IPS-NIHi7 (cell line): Measurements from ENCODE around the gene CRISPLD2.
A peak's percentile ranks its signal among the peaks of the same experiment; 100 is the strongest.
"Not testable (repeated sequence)": the region's sequence is repeated elsewhere in the genome, so short reads cannot be mapped to it uniquely, and the experiment has no call there.

Experiments
- DNase-seq: peaks from one replicate; pipeline ENCODE4 v3.0.0; 2012; ENCODE audit warnings: mixed read lengths; ENCODE audit errors: extremely low spot score

The CRISPLD2 gene

GRCh38 chr16:84930298-84931106 is 110.7 kb downstream of the CRISPLD2 start:
- DNase-seq: no peak

- no peak for DNase-seq
Observed at GRCh38 chr16:84931107-84931494, 111.3 kb downstream of the CRISPLD2 start.

GRCh38 chr16:84931506-84931905 is 111.7 kb downstream of the CRISPLD2 start:
- no peak for DNase-seq

DNA sequence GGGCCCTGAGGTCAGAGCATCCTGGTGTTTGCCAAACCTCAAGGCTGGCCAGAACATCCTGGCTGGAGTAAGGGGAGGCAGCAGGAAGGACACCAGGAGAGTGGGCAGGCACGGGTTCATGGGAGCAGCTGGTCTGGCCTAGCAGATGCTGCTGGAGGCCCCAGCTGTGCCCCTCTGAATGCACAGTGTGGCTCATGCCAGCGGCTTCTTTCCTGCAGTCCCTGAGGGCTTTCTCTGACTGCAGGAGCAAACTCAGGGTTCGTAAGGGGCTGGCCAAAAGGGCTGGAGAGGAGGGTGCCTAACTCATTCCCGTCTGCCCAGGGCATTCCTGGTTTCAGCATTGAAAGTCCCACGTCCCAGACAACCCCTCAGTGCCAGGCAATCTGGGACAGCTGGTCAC is 112.9 kb downstream of the CRISPLD2 start:
- no peak for DNase-seq

DNA sequence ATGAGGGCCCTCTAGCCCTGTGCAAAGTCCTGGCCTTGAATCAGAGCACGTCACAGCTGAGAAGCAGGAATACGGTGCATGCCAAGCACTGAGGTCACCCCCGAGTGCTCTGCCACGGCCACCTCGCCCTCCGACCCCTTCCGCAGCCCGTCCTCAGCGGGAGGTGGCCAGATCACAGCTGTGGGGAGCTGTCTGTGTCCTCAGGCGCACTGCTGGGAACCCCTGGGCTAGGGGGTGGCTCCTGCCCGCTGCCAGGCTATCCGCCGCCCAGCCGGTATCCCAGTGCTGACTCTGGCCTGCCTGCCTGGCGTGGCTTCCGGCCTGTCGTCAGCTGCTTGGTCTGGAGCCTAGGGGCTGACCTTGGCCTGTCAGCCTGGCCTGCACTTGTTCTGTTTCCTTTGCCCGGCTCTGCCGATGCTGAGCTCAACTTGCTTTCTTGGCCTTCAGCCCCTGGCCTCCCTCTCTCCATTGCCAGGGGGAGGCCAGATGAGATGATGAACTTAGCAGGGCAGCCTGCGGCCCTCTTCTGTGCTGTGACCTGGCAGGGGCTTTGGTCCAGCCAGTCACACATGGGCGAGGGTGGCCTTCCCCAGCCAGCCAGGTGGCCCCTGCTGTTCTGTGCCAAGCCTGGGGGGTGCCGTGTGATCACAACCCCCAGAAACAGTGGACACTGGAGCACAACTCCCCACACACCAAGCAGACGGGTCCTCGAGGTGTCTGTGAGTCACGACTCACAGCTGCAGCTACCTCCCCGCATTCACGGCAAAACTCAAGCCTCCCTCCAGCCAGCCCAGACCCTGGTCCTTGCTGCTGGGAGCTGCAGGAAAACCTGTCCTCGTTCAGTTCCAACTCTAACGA is 114.2 kb downstream of the CRISPLD2 start:
- no peak for DNase-seq

DNA sequence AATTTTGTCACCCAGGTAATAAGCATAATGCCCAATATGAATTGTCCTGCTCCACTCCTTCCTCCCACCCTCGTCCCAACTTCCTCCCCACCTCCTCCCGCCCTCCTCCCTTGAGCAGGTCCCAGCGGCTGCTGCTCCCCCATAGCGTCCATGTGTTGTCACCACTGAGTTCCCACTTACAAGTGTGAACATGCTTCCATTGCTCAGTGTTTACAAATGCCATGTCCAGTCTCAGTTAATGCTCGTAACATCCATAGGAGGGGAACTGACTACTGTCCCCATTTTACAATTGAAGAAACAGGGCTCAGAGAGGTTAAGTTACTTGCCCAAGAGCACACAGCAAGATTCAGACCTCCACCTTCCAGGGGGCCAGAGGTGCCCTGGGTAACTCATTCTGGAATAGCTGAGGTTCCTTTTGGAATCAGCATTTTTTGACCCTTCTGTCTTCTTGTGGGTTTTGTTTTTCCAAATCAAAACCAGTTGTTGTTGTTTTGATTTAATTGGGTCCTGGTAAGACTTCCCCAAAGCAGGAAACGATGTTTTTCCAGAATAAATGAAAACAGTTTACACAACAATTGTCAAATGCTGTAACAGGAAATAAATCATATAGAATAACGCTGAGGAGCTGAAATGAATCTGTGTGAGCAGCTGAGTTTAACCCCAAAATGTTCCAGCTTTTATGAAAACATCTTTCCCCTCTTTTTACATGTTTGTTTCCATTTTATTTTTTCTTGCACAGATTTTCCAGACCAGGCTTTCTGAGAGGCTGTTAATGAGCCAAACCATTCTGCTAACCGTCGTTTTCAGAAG is 117.6 kb downstream of the CRISPLD2 start:
- no peak for DNase-seq

GRCh38 chr16:84938616-84939015 is 118.8 kb downstream of the CRISPLD2 start:
- DNase-seq: not testable (repeated sequence)

- DNase-seq: no peak
Observed at GRCh38 chr16:84940670-84941551, 121.1 kb downstream of the CRISPLD2 start.

- no peak for DNase-seq
Observed at GRCh38 chr16:84941921-84942320, 122.1 kb downstream of the CRISPLD2 start.

- no peak for DNase-seq
Observed at GRCh38 chr16:84942786-84943185, 123.0 kb downstream of the CRISPLD2 start.

- DNase-seq: no peak
Observed at GRCh38 chr16:84943620-84944019, 123.8 kb downstream of the CRISPLD2 start.

DNA sequence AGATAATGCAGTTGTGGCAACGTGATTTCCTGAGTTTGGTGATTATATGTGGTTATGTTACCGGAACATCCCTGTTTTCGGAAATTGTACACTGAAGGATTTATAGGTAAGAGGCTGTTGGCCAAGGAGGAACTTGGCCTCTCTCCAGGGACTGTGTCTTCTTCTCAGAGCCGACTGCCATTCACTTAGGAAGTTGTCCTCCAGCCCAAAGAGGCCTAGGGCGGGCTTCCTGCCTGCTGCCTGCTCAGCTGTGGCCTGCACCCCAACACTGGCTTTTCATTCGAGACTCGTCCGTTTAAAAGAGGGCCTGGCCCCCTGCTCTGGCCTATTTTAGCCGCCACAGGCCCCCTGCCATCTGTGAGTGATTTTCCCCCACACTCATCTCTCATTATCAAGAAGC is 127.2 kb downstream of the CRISPLD2 start:
- no peak for DNase-seq

GRCh38 chr16:84947996-84948850 is 128.4 kb downstream of the CRISPLD2 start:
- DNase-seq: no peak

- DNase-seq: no peak
Observed at GRCh38 chr16:84948851-84949610, 129.2 kb downstream of the CRISPLD2 start.

- no peak for DNase-seq
Observed at GRCh38 chr16:84949772-84950436, 130.1 kb downstream of the CRISPLD2 start.

DNA sequence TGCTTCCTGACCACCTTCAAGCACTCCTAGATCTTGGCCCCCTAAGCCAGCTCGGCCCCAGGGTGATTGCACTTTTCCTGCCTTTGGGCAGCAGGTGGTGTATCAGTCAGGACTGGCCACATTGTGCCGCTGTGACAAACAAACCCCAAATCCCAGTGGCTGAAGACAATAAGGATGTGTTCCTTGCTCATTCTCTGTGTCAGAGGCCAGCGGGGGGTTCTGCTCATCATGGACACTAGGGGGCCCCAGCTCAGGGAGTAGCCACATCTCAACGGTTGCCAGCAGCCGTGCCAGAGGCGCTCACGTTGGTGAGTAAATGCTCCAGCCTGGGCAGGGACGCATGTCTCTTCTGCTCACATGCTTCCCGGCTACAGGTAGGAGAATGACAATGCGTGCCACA is 131.1 kb downstream of the CRISPLD2 start:
- DNase-seq: no peak

GRCh38 chr16:84952335-84953189 is 132.8 kb downstream of the CRISPLD2 start:
- peak; percentile 90 for DNase-seq
